ENCODE data around the gene SLC29A1.

DNA sequence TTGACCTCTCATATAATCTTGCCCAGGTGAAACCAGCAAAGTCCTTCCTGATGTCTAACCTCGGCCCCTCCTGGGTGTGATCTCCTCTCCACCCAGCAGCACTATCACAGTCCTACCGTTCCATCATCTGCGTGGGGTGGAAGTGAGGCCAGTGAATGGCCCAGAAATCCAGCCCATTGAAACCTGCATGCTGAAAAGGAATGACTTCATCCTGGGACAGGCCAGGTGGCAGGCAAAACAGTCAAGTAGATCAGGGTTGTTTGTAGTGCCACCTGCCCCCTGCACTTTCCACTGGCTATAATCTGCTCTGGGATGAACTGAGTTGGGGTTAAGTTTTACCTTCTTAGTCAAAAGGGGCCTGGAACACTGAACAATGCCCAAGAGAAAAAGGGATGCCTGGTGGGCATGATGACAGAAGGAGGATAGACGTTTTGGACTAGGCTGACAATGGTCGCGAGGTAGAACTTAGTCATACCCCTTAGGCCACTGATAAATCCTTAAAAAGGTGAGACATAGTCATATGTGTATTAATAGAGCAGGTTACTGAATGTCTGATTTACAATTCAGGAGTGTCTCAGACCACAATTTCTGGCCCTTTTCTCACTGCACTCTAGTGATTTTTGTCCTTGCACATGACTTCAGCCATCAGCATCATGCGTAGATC is 15.4 kb downstream of the SLC29A1 start:
- TF ChIP-seq, protein P1, sequence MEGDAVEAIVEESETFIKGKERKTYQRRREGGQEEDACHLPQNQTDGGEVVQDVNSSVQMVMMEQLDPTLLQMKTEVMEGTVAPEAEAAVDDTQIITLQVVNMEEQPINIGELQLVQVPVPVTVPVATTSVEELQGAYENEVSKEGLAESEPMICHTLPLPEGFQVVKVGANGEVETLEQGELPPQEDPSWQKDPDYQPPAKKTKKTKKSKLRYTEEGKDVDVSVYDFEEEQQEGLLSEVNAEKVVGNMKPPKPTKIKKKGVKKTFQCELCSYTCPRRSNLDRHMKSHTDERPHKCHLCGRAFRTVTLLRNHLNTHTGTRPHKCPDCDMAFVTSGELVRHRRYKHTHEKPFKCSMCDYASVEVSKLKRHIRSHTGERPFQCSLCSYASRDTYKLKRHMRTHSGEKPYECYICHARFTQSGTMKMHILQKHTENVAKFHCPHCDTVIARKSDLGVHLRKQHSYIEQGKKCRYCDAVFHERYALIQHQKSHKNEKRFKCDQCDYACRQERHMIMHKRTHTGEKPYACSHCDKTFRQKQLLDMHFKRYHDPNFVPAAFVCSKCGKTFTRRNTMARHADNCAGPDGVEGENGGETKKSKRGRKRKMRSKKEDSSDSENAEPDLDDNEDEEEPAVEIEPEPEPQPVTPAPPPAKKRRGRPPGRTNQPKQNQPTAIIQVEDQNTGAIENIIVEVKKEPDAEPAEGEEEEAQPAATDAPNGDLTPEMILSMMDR (conservative IDR thresholded peaks at IDR 0.05; ENCODE audit: low read depth, low read length) = no peak
- no peak for TF ChIP-seq EZH2 (IDR thresholded peaks at IDR 0.05; ENCODE audit: borderline replicate concordance, low read depth, low read length, poor library complexity, severe bottlenecking)

Measured in A673 (cell line).